Body of pancreas (tissue), 4 donors: ENCODE results near the gene MUSTN1. TPM values are rescaled to one million over a fixed set of nuclear protein-coding genes. Genes with fewer than 3 reads are reported as not detected.
A peak's percentile ranks its signal among the peaks of the same experiment; 100 is the strongest.

Source experiments
- ATAC-seq: fragments of 150-250 bp; one replicate; pipeline ENCODE4 v1.9.1; 2016
- DNase-seq, 4 donors: peaks; one replicate each; pipeline ENCODE4 v3.0.0-alpha.2; 2019
- H3K27ac ChIP-seq, 4 donors: fragments of 200-600 bp; sonication (generic); 1 replicate in 3 of 4; 2 replicates in 1 of 4; pipeline versions ENCODE4 v1.5.1 to v1.6.1; 2016 to 2019; ENCODE audit warnings: mild to moderate bottlenecking in 1 of 4, mixed read lengths in 1 of 4, moderate library complexity in 1 of 4
- H3K27me3 ChIP-seq, 2 donors: fragments of 200-600 bp; sonication (generic); one replicate each; pipeline ENCODE4 v1.6.0; 2016; ENCODE audit warnings: mild to moderate bottlenecking in 1 of 2
- H3K36me3 ChIP-seq, 2 donors: fragments of 200-600 bp; sonication (generic); replicated peaks in 1 of 2; 2 replicates each; pipeline ENCODE4 v1.5.1; 2016; ENCODE audit warnings: low read depth in 2 of 2; ENCODE audit not compliant: insufficient read depth in 1 of 2
- H3K4me1 ChIP-seq: fragments of 200-600 bp; sonication (generic); one replicate; pipeline ENCODE4 v1.6.0; 2016
- H3K4me3 ChIP-seq, 2 donors: fragments of 200-600 bp; sonication (generic); 1 replicate in 1 of 2; 2 replicates in 1 of 2; pipeline ENCODE4 v1.5.1; 2016 to 2019
- H3K9me3 ChIP-seq, 3 donors: fragments of 200-600 bp; sonication (generic); 1 replicate in 2 of 3; 2 replicates in 1 of 3; pipeline ENCODE4 v1.5.1; 2016
- CTCF ChIP-seq, 7 experiments: fragments of 450-650 bp in 4 of 7; fragments of 200-600 bp in 3 of 7; sonication (generic) in 3 of 7; IDR thresholded peaks; one replicate each; pipeline ENCODE4 v1.5.1; 2016 to 2019; ENCODE audit warnings: antibody characterized with exemption in 7 of 7
- POLR2A ChIP-seq, 3 donors: fragments of 450-650 bp; IDR thresholded peaks; one replicate each; pipeline ENCODE4 v1.6.1; 2016; ENCODE audit warnings: antibody characterized with exemption in 3 of 3, mild to moderate bottlenecking in 2 of 3
- WGBS, 2 donors: methylation state at CpG; one replicate each; pipeline ENCODE4 v1.1.5; 2017; 5-methylcytosine and 5-hydroxymethylcytosine counted together
- intact Hi-C: fragments of 100-400 bp; cut with DNase I; formaldehyde crosslinking; loops from one replicate; pipeline ENCODE4 v1.15.1; 2023
- total RNA-seq, 2 donors: library from RNA; depleted of rRNA; stranded (reverse); fragments of >200 nt; gene quantifications; one replicate each; pipeline ENCODE4 v1.1.0, GENCODE V29; 2016

The MUSTN1 gene
- total RNA-seq, 2 donors from 2014 or later, result 3.9 TPM; not detected in 1

GRCh38 chr3:52879581-52879980, 44.8 kb upstream of the MUSTN1 start:
- ATAC-seq, result no peak
- Histone ChIP-seq H3K9me3 (no peaks in the 10 kb centered on the region), H3K4me3 (no peak overlapping the region), H3K27ac (no peak overlapping the region), H3K36me3 (no peaks in the 10 kb centered on the region), H3K4me1 (no peaks in the 10 kb centered on the region), H3K27me3 (no peaks in the 10 kb centered on the region)
- intact Hi-C loops, result no loop called here
- TF ChIP-seq CTCF (IDR thresholded peaks at IDR 0.05) (no peak), POLR2A (IDR thresholded peaks at IDR 0.05) (no peak)
- no peak for DNase-seq
- WGBS, 2 donors, result 85 to 90% methylated on average over 3 to 4 of the region's 4 CpGs

- H3K9me3 ChIP-seq, result no peaks in the 10 kb centered on the region
- WGBS, 2 donors, result 67 to 74% methylated on average over 4 of the region's 4 CpGs
- ATAC-seq (no peak), DNase-seq (peak in 1 of 4 donors; percentile 37)
- intact Hi-C loops, result no loop called here
- no peaks in the 10 kb centered on the region for H3K36me3 ChIP-seq
- no peak overlapping the region for H3K4me3 ChIP-seq
- H3K4me1 ChIP-seq, result peaks cover under 1% of the 10 kb centered on the region
- H3K27me3 ChIP-seq, result no peaks in the 10 kb centered on the region
- TF ChIP-seq CTCF (IDR thresholded peaks at IDR 0.05) (peak in 2 of 7 experiments; percentile 2 to 30), POLR2A (IDR thresholded peaks at IDR 0.05) (no peak)
- no peak overlapping the region for H3K27ac ChIP-seq
Measured at GRCh38 chr3:52879090-52879489, 44.3 kb upstream of the MUSTN1 start.

- H3K4me3 ChIP-seq, result no peak overlapping the region
- ATAC-seq (no peak), DNase-seq (no peak)
- H3K9me3 ChIP-seq, result no peaks in the 10 kb centered on the region
- TF ChIP-seq CTCF (IDR thresholded peaks at IDR 0.05), result no peak
- no peak for TF ChIP-seq POLR2A (IDR thresholded peaks at IDR 0.05)
- intact Hi-C loops, result no loop called here
- H3K27me3 ChIP-seq, result no peaks in the 10 kb centered on the region
- H3K4me1 ChIP-seq, result peaks cover 5% of the 10 kb centered on the region
- H3K36me3 ChIP-seq, result no peaks in the 10 kb centered on the region
- peak overlapping the region in 1 of 4 donors; percentile 13 for H3K27ac ChIP-seq
- WGBS, 2 donors, result 53 to 62% methylated on average over 3 of the region's 3 CpGs
Measured at GRCh38 chr3:52877085-52877484, 42.3 kb upstream of the MUSTN1 start.

GRCh38 chr3:52874864-52875587, 40.2 kb upstream of the MUSTN1 start:
- DNase-seq, result no peak
- 71 to 79% methylated on average over 9 of the region's 9 CpGs for WGBS, 2 donors
- intact Hi-C loops, result no loop called here
- no peaks in the 10 kb centered on the region for H3K27me3 ChIP-seq
- no peaks in the 10 kb centered on the region for H3K36me3 ChIP-seq
- peaks cover 6% of the 10 kb centered on the region for H3K4me1 ChIP-seq
- ATAC-seq, result no peak
- TF ChIP-seq POLR2A (IDR thresholded peaks at IDR 0.05), result no peak
- TF ChIP-seq CTCF (IDR thresholded peaks at IDR 0.05), result no peak
- no peak overlapping the region for H3K27ac ChIP-seq
- H3K9me3 ChIP-seq, result no peaks in the 10 kb centered on the region
- H3K4me3 ChIP-seq, result no peak overlapping the region

- WGBS, 2 donors, result 67 to 86% methylated on average over 5 of the region's 5 CpGs
- Histone ChIP-seq H3K9me3 (no peaks in the 10 kb centered on the region), H3K36me3 (no peaks in the 10 kb centered on the region), H3K27ac (no peak overlapping the region), H3K27me3 (no peaks in the 10 kb centered on the region), H3K4me3 (no peak overlapping the region), H3K4me1 (peaks cover 8% of the 10 kb centered on the region)
- intact Hi-C loops, result no loop called here
- ATAC-seq (no peak), DNase-seq (no peak)
- TF ChIP-seq POLR2A (IDR thresholded peaks at IDR 0.05), result no peak
- no peak for TF ChIP-seq CTCF (IDR thresholded peaks at IDR 0.05)
Measured at GRCh38 chr3:52874160-52874701, 39.4 kb upstream of the MUSTN1 start.
